Kidney (tissue), 14 donors: Measurements from ENCODE around the gene KRT72. TPM values are rescaled to one million over a fixed set of nuclear protein-coding genes. Genes with fewer than 3 reads are reported as not detected.
A peak's percentile ranks its signal among the peaks of the same experiment; 100 is the strongest.

Source experiments
- DNase-seq, 5 donors: peaks; one replicate each; pipeline ENCODE4 v3.0.0-alpha.2; 2013 to 2020
- FAIRE-seq: peaks from 2 replicates; lab custom pipeline; 2012; peaks lifted over from hg19 to GRCh38; lab: Jason Lieb, UNC
- H3K27ac ChIP-seq, 2 donors: one replicate each; pipeline ENCODE4 v1.7.0; 2013; ENCODE audit warnings: low read depth in 2 of 2, low read length in 2 of 2, inconsistent platforms in 1 of 2
- H3K27me3 ChIP-seq: one replicate; pipeline ENCODE4 v1.7.1; 2013; ENCODE audit warnings: low read length, inconsistent platforms; ENCODE audit not compliant: control insufficient read depth, insufficient read depth
- H3K36me3 ChIP-seq, 3 donors: one replicate each; pipeline versions ENCODE4 v1.7.0 to v1.7.1; 2013; ENCODE audit warnings: low read length in 3 of 3, control low read depth in 1 of 3, inconsistent platforms in 1 of 3; ENCODE audit not compliant: insufficient read depth in 3 of 3, control insufficient read depth in 2 of 3
- H3K4me1 ChIP-seq, 3 donors: one replicate each; pipeline versions ENCODE4 v1.7.0 to v1.7.1; 2013; ENCODE audit warnings: low read length in 3 of 3, inconsistent platforms in 1 of 3, low read depth in 1 of 3; ENCODE audit not compliant: control insufficient read depth in 2 of 3, insufficient read depth in 2 of 3
- H3K4me3 ChIP-seq, 3 donors: one replicate each; pipeline versions ENCODE4 v1.7.0 to v1.8.1; 2013; ENCODE audit warnings: low read length in 3 of 3, control low read depth in 1 of 3, inconsistent platforms in 1 of 3
- H3K9ac ChIP-seq, 3 donors: one replicate each; pipeline versions ENCODE4 v1.7.0 to v1.7.1; 2013; ENCODE audit warnings: low read length in 3 of 3, control low read depth in 1 of 3, inconsistent platforms in 1 of 3
- H3K9me3 ChIP-seq, 3 donors: one replicate each; pipeline versions ENCODE4 v1.7.0 to v1.7.1; 2013; ENCODE audit warnings: low read length in 3 of 3, control low read depth in 1 of 3, inconsistent platforms in 1 of 3; ENCODE audit not compliant: control insufficient read depth in 2 of 3, insufficient read depth in 1 of 3
- intact Hi-C: fragments of 100-400 bp; cut with DNase I; formaldehyde crosslinking; loops from one replicate; pipeline ENCODE4 v1.11.1; 2022
- polyA plus RNA-seq: library from polyadenylated mRNA; stranded (reverse); fragments of 350-450 nt; fragmentation: Illumina TruSeq; extraction: RNeasy Lipid Tissue Mini Kit (QIAGEN cat#74804); gene quantifications from one replicate; pipeline ENCODE4 v1.2.3, GENCODE V29; 2014; ENCODE audit warnings: low read depth, low replicate concordance; ENCODE audit not compliant: insufficient read depth
- total RNA-seq: library from RNA; stranded (reverse); fragmentation: NEBNext Ultra II Directional; extraction: Animal tissue kit (Norgen Biotek cat#: 25700); gene quantifications from one replicate; pipeline ENCODE4 v1.2.1, GENCODE V29; 2021
- TF ChIP-seq, protein P1 (sequence below): IDR thresholded peaks from 3 replicates; pipeline ENCODE4 v1.5.1; 2012; ENCODE audit warnings: mild to moderate bottlenecking, moderate library complexity, borderline replicate concordance; ENCODE audit not compliant: insufficient read depth; ENCODE audit errors: extremely low read depth
- donor health status: control.
- donor health status: control.
- donor health status: control.
- donor health status: control.
- donor health status: control.
- donor health status: DM: yes; HTN: yes; CAD: no.
- donor health status: Normal renal cell carcinoma (clear cell type).

Gene KRT72
- total and polyA plus RNA-seq, 2 donors from 2014 or later, result not detected

DNA sequence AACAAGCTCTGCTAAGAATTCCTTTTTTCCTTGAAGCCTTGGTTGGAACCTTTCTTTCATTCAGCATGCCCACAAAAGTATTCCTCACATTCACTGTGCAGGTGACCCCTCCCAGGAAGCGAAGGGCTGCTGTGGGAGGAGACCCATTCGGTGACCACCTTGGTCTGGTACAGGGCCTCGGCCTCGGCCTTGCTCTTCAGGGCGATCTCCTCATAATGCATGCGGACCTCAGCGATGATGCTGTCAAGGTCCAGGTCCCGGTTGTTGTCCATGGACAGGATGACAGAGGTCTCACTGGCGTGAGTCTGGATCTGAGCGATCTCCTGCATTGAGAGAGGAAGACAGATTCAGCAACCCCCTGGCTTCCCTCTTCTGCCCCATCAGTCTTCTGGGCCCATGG is 30.8 kb downstream of the KRT72 start:
- TF ChIP-seq, protein P1, sequence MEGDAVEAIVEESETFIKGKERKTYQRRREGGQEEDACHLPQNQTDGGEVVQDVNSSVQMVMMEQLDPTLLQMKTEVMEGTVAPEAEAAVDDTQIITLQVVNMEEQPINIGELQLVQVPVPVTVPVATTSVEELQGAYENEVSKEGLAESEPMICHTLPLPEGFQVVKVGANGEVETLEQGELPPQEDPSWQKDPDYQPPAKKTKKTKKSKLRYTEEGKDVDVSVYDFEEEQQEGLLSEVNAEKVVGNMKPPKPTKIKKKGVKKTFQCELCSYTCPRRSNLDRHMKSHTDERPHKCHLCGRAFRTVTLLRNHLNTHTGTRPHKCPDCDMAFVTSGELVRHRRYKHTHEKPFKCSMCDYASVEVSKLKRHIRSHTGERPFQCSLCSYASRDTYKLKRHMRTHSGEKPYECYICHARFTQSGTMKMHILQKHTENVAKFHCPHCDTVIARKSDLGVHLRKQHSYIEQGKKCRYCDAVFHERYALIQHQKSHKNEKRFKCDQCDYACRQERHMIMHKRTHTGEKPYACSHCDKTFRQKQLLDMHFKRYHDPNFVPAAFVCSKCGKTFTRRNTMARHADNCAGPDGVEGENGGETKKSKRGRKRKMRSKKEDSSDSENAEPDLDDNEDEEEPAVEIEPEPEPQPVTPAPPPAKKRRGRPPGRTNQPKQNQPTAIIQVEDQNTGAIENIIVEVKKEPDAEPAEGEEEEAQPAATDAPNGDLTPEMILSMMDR, result no peak
- Histone ChIP-seq H3K27ac (no peak overlapping the region), H3K4me1 (no peaks in the 10 kb centered on the region), H3K9ac (no peak overlapping the region), H3K36me3 (no peaks in the 10 kb centered on the region), H3K9me3 (no peaks in the 10 kb centered on the region), H3K4me3 (no peak overlapping the region), H3K27me3 (no peaks in the 10 kb centered on the region)
- FAIRE-seq (no peak), DNase-seq (no peak)
- intact Hi-C loops, result no loop called here

DNA sequence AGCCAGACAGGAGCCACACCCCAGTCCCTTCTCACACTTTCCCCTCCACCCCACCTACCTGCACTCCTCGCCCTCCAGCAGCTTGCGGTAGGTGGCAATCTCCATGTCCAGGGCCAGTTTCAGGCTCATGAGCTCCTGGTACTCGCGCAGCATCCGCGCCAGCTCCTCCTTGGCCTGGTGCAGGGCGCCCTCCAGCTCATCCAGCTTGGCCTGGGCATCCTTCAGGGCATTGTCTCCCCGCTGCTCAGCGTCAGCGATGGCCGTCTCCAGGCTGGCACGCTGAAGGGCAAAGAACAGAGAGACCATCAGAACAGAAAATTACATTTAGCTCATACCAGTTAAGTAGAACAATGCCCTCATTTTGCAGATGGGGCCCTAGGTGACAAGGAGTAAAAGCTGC is 33.2 kb downstream of the KRT72 start:
- no peak for FAIRE-seq
- Histone ChIP-seq H3K27me3 (no peaks in the 10 kb centered on the region), H3K36me3 (no peaks in the 10 kb centered on the region), H3K9me3 (no peaks in the 10 kb centered on the region), H3K4me3 (no peak overlapping the region), H3K4me1 (no peaks in the 10 kb centered on the region), H3K27ac (no peak overlapping the region), H3K9ac (no peak overlapping the region)
- DNase-seq, result peak in 1 of 5 donors; percentile 51
- TF ChIP-seq, protein P1, result no peak
- intact Hi-C loops, result no loop called here

DNA sequence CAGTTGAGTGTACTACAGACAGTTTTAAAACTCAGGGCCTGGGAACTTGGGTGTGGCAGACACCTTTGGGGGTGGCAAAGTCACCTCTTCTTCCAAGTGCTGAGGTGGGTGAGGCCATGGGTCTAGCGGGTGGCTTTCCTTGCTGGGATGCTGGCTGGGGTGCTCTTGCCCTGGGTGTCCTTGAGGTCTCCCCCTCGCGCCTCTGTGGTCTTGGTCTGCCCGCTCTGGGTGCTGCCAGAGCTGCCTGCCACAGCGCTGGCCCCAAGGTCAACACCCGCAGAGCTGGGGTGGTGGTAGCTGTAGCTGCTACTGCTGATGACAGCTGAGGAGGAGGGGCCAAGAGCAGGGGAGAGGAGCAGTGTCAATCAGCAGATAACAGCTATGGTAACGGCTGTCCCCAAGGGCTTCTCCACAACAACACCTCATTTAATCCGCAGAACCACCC is 34.4 kb downstream of the KRT72 start:
- intact Hi-C loops, result no loop called here
- H3K36me3 ChIP-seq, result no peaks in the 10 kb centered on the region
- no peak for FAIRE-seq

More for the DNA sequence above, 34.4 kb downstream of the KRT72 start:
- Histone ChIP-seq H3K9ac (no peak overlapping the region), H3K27ac (no peak overlapping the region), H3K9me3 (no peaks in the 10 kb centered on the region), H3K4me3 (no peak overlapping the region), H3K27me3 (no peaks in the 10 kb centered on the region), H3K4me1 (no peaks in the 10 kb centered on the region)
- TF ChIP-seq, protein P1, result no peak
- no peak for DNase-seq
